HG02885 (cell line): Measurements from ENCODE around the gene SUMF1.
A peak's percentile ranks its signal among the peaks of the same experiment; 100 is the strongest.

Experiments used
- ATAC-seq: cut with Tn5 transposase; IDR thresholded peaks from one replicate; pipeline ENCODE4 v1.9.1; 2021; ENCODE audit warnings: mild to moderate bottlenecking; ENCODE audit not compliant: unreplicated experiment, poor library complexity

Gene SUMF1

GRCh38 chr3:4466741-4467521, at the start of gene SUMF1:
Gene SUMF1 (minus strand): TSS chr3:4467269. CDS start chr3:4467245, 24 bp downstream.
- ATAC-seq: peak; percentile 100

- no peak for ATAC-seq
These were observed 49.0 kb upstream of the SUMF1 start for GRCh38 chr3:4515916-4516579.

GRCh38 chr3:4514916-4515315, 47.8 kb upstream of the SUMF1 start:
- no peak for ATAC-seq

- ATAC-seq: no peak
These were observed 47.3 kb upstream of the SUMF1 start for GRCh38 chr3:4514321-4514720.

- ATAC-seq: no peak
These were observed 46.0 kb upstream of the SUMF1 start for GRCh38 chr3:4512895-4513616.

GRCh38 chr3:4511491-4512262, 44.6 kb upstream of the SUMF1 start:
- ATAC-seq: no peak

- no peak for ATAC-seq
These were observed 43.1 kb upstream of the SUMF1 start for GRCh38 chr3:4509983-4510755.

- no peak for ATAC-seq
These were observed 42.0 kb upstream of the SUMF1 start for GRCh38 chr3:4509043-4509442.

GRCh38 chr3:4508048-4508981, 41.2 kb upstream of the SUMF1 start:
- peak; percentile 69 for ATAC-seq

- peak; percentile 44 for ATAC-seq
These were observed 40.0 kb upstream of the SUMF1 start for GRCh38 chr3:4507024-4507596.

GRCh38 chr3:4506559-4507023, 39.5 kb upstream of the SUMF1 start:
- no peak for ATAC-seq

GRCh38 chr3:4505688-4506558, 38.9 kb upstream of the SUMF1 start:
- no peak for ATAC-seq

- ATAC-seq: no peak
These were observed 37.5 kb upstream of the SUMF1 start for GRCh38 chr3:4504340-4505261.

- ATAC-seq: peak; percentile 53
These were observed 36.0 kb upstream of the SUMF1 start for GRCh38 chr3:4503050-4503449.

GRCh38 chr3:4501927-4502326, 34.9 kb upstream of the SUMF1 start:
- no peak for ATAC-seq

GRCh38 chr3:4501437-4501836, 34.4 kb upstream of the SUMF1 start:
- ATAC-seq: no peak
